Heart right ventricle (tissue), 16 donors: ENCODE measurements around the gene ARID5B. TPM values are rescaled to one million over a fixed set of nuclear protein-coding genes. Genes with fewer than 3 reads are reported as not detected.

Experiments
- ATAC-seq, 8 donors: fragments of 200-7000 bp; cut with Tn5 transposase; one replicate each; pipeline ENCODE4 v1.9.1; 2020; ENCODE audit warnings: mild to moderate bottlenecking in 8 of 8, moderate library complexity in 8 of 8, moderate number of reproducible peaks in 1 of 8
- DNase-seq, 2 donors: peaks; one replicate each; pipeline ENCODE4 v3.0.0-alpha.2; 2020
- H3K27ac ChIP-seq, 10 donors: fragments of 200-600 bp; sonication (generic) in 2 of 10; one replicate each; pipeline versions ENCODE4 v1.5.0 to v1.8.0; 2020 to 2022; ENCODE audit warnings: mild to moderate bottlenecking in 3 of 10
- H3K27me3 ChIP-seq, 7 donors: fragments of 200-600 bp; one replicate each; pipeline ENCODE4 v1.8.0; 2021 to 2022; ENCODE audit warnings: mild to moderate bottlenecking in 2 of 7
- H3K36me3 ChIP-seq, 9 donors: fragments of 200-600 bp; sonication (generic) in 1 of 9; one replicate each; pipeline versions ENCODE4 v1.5.0 to v1.8.0; 2020 to 2022; ENCODE audit warnings: mild to moderate bottlenecking in 2 of 9
- H3K4me1 ChIP-seq, 9 donors: fragments of 200-600 bp; sonication (generic) in 1 of 9; one replicate each; pipeline versions ENCODE4 v1.5.0 to v1.8.0; 2020 to 2022; ENCODE audit warnings: mild to moderate bottlenecking in 4 of 9
- H3K4me3 ChIP-seq, 10 donors: fragments of 200-600 bp; sonication (generic) in 2 of 10; one replicate each; pipeline versions ENCODE4 v1.5.0 to v1.8.0; 2020 to 2022; ENCODE audit warnings: mild to moderate bottlenecking in 7 of 10, moderate library complexity in 2 of 10
- H3K9me3 ChIP-seq, 11 donors: fragments of 200-600 bp in 10 of 11; sonication (generic) in 2 of 11; one replicate each; pipeline versions ENCODE4 v1.5.0 to v1.8.0; 2013 to 2022; ENCODE audit warnings: mild to moderate bottlenecking in 2 of 11, control low read depth in 1 of 11, moderate library complexity in 1 of 11
- WGBS, 2 donors: extraction: QIAGEN DNeasy Blood & Tissue Kit; methylation state at CpG; one replicate each; pipeline ENCODE4 v1.1.7; 2013; ENCODE audit warnings: inconsistent platforms in 1 of 2; 5-methylcytosine and 5-hydroxymethylcytosine counted together
- intact Hi-C, 10 donors: fragments of 100-400 bp; cut with DNase I; formaldehyde crosslinking; loops; one replicate each; pipeline versions ENCODE4 v1.11.1 to v1.14.2; 2022
- polyA plus RNA-seq, 2 donors: library from polyadenylated mRNA; stranded (reverse); fragments of 200-250 nt; gene quantifications; one replicate each; pipeline ENCODE4 v1.2.3, GENCODE V29; 2013
- total RNA-seq, 10 donors: library from RNA; stranded (reverse); fragmentation: NEBNext Ultra II Directional in 3 of 10; extraction: Animal tissue kit (Norgen Biotek cat#: 25700) in 3 of 10; gene quantifications; one replicate each; pipeline versions ENCODE4 v1.2.1 to v1.2.4, GENCODE V29; 2021 to 2023
- TF ChIP-seq, protein P1 (sequence below), 9 donors: fragments of 200-600 bp; sonication (generic) in 2 of 9; IDR thresholded peaks; one replicate each; pipeline versions ENCODE4 v1.5.0 to v1.8.0; 2021 to 2022; ENCODE audit warnings: antibody characterized with exemption in 9 of 9, mild to moderate bottlenecking in 5 of 9, moderate library complexity in 1 of 9
- donor health status: Arrhythmogenic right ventricular cardiomyopathy.
- donor health status: ischemic (EF 13 %, LVEDD 7.1; RV severe dilation, severe dysfunction).
- donor health status: healthy with polysubstance abuse.
- donor health status: DM: no; HTN: yes; CAD: no.
- donor health status: DM: no; HTN: no; CAD: no.
- donor health status: ischemic (EF 25% LVEDD 6.9; RV normal size, moderate dysfunction).
- donor health status: ischemic (EF 25% LVEDD 5.7; RV mildly dilated, moderate dysfunction).
- donor health status: healthy.
- donor health status: DM: yes; HTN: yes; CAD: no.
- donor health status: Ischemic cardiomyopathy.
- donor health status: ischemic (EF 35%, LVEDD 5.7; RV mildly dilated, moderate dysfunction).
- donor health status: nonischemic (EF 11% LVEDD 7.7; RV severe dilation, severe dysfunction).
- donor health status: DM: yes; HTN: yes; CAD: no.
- donor health status: PGD.
- donor health status: ischemic (EF 29% LVEDD 5.4; RV normal size, mild dysfunction).
- donor health status: nonischemic (EF 23%, LVEDD 6.1; RV moderate dilation, normal function).

Gene ARID5B
- total and polyA plus RNA-seq, 12 donors = 5.3 to 108 (median 25.5) TPM

- Histone ChIP-seq H3K36me3 (peaks cover 0 to 16% (median 0%) of the 10 kb centered on the region in 9 donors), H3K27me3 (no peaks in the 10 kb centered on the region), H3K4me1 (peaks cover 0 to 43% (median 33%) of the 10 kb centered on the region in 9 donors), H3K27ac (no peak overlapping the region), H3K4me3 (no peak overlapping the region), H3K9me3 (no peaks in the 10 kb centered on the region)
- peak in 1 of 8 donors; percentile 34 for ATAC-seq
- no peak for DNase-seq
- WGBS, 2 donors = 74 to 75% methylated on average over 14 of the region's 14 CpGs
- TF ChIP-seq, protein P1, sequence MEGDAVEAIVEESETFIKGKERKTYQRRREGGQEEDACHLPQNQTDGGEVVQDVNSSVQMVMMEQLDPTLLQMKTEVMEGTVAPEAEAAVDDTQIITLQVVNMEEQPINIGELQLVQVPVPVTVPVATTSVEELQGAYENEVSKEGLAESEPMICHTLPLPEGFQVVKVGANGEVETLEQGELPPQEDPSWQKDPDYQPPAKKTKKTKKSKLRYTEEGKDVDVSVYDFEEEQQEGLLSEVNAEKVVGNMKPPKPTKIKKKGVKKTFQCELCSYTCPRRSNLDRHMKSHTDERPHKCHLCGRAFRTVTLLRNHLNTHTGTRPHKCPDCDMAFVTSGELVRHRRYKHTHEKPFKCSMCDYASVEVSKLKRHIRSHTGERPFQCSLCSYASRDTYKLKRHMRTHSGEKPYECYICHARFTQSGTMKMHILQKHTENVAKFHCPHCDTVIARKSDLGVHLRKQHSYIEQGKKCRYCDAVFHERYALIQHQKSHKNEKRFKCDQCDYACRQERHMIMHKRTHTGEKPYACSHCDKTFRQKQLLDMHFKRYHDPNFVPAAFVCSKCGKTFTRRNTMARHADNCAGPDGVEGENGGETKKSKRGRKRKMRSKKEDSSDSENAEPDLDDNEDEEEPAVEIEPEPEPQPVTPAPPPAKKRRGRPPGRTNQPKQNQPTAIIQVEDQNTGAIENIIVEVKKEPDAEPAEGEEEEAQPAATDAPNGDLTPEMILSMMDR (IDR thresholded peaks at IDR 0.05) = no peak
- intact Hi-C loops = loop anchor here in 2 of 10 donors (5.0 to 10.0 kb wide), 2 partner anchors 46 to 54 kb away; no protein-coding TSS in a partner anchor
Measured at GRCh38 chr10:62098278-62099121, 197.0 kb downstream of the ARID5B start.

DNA sequence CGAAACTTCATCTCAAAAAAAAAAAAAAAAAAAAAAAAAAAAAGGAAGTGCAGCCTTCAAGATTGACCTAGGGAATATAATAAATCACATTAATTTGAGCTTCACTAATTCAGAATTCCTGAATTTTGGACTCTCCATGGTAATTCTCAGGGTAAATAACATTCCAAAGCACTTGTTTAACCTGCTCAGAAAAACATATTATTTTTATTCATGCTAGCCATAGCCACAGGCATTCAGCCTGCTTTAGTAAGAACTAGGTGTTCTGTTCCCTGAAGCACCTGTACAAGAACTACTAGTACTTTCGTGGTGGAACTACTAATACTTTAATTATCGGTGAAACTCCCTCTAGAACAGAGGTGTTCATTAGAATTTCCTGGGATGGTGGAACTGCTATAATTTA, 197.8 kb downstream of the ARID5B start:
- Histone ChIP-seq H3K27me3 (no peaks in the 10 kb centered on the region), H3K4me3 (no peak overlapping the region), H3K4me1 (peaks cover 0 to 35% (median 27%) of the 10 kb centered on the region in 9 donors), H3K9me3 (no peaks in the 10 kb centered on the region), H3K27ac (no peak overlapping the region), H3K36me3 (peaks cover 0 to 8% (median 0%) of the 10 kb centered on the region in 9 donors)
- TF ChIP-seq, protein P1 (IDR thresholded peaks at IDR 0.05) = no peak
- ATAC-seq (no peak), DNase-seq (no peak)
- intact Hi-C loops = loop anchor here in 2 of 10 donors (5.0 to 10.0 kb wide), 2 partner anchors 47 to 54 kb away; no protein-coding TSS in a partner anchor
- 91 to 95% methylated on average over 3 of the region's 3 CpGs for WGBS, 2 donors

DNA sequence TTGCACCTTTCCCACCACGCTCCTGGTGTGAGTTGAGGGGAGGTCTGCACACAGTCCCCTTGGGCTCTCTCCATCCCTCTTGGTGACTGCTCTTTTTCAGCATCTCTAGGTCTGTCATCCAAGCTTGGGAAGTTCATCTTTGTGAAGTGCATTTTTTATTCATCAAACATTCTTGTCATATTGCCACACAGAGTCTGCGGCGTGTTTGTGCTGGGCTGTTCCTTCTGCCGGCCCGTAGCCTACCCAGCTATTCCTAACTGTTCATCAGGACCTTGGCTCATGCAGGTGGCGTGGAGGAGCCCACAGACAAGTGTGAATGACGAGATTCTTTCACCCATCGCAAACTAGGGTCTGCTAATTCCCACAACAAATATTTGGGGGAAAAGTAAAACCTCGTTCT, 202.4 kb downstream of the ARID5B start:
- TF ChIP-seq, protein P1 (IDR thresholded peaks at IDR 0.05) = no peak
- no peak for ATAC-seq
- Histone ChIP-seq H3K27ac (no peak overlapping the region), H3K4me1 (peaks cover 0 to 9% (median under 1%) of the 10 kb centered on the region in 9 donors), H3K27me3 (no peaks in the 10 kb centered on the region), H3K36me3 (no peaks in the 10 kb centered on the region), H3K4me3 (no peak overlapping the region), H3K9me3 (no peaks in the 10 kb centered on the region)
- WGBS, 2 donors = 93 to 96% methylated on average over 9 of the region's 9 CpGs
- intact Hi-C loops = no loop called here
- DNase-seq = no peak

GRCh38 chr10:62106929-62107519, 205.5 kb downstream of the ARID5B start:
- intact Hi-C loops = no loop called here
- H3K36me3 ChIP-seq = no peaks in the 10 kb centered on the region
- no peak overlapping the region for H3K27ac ChIP-seq
- H3K4me3 ChIP-seq = no peak overlapping the region
- TF ChIP-seq, protein P1 (IDR thresholded peaks at IDR 0.05) = no peak
- H3K4me1 ChIP-seq = peaks cover 0 to 29% (median 5%) of the 10 kb centered on the region in 9 donors
- no peak for DNase-seq
- ATAC-seq = no peak
- no peaks in the 10 kb centered on the region for H3K9me3 ChIP-seq
- H3K27me3 ChIP-seq = no peaks in the 10 kb centered on the region
